Stimulated activated CD8-positive, alpha-beta memory T cell treated with anti-CD3 and anti-CD28 coated beads, Interleukin-7, amount 100 ng/mL, for 1 hour (primary cell): Measurements from ENCODE around the gene JUP.
"Not testable (repeated sequence)": the region's sequence is repeated elsewhere in the genome, so short reads cannot be mapped to it uniquely, and the experiment has no call there.

Experiments
- DNase-seq, 2 donors: peaks; one replicate each; pipeline ENCODE4 v3.0.0-alpha.2; 2020; ENCODE audit warnings: low read depth in 2 of 2

The JUP gene

GRCh38 chr17:41781404-41782110, 5.0 kb downstream of the JUP start:
- DNase-seq: no peak

- DNase-seq: no peak
Measured at GRCh38 chr17:41779954-41780353, 6.6 kb downstream of the JUP start.

GRCh38 chr17:41777574-41778188, 8.8 kb downstream of the JUP start:
- DNase-seq: no peak

GRCh38 chr17:41777157-41777573, 9.3 kb downstream of the JUP start:
- DNase-seq: no peak

GRCh38 chr17:41776262-41776900, 10.1 kb downstream of the JUP start:
- DNase-seq: not testable (repeated sequence)

GRCh38 chr17:41775394-41776226, 10.9 kb downstream of the JUP start:
- DNase-seq: no peak

- DNase-seq: no peak
Measured at GRCh38 chr17:41773731-41774193, 12.7 kb downstream of the JUP start.

GRCh38 chr17:41773190-41773588, 13.3 kb downstream of the JUP start:
- no peak for DNase-seq

- no peak for DNase-seq
Measured at GRCh38 chr17:41772586-41773189, 13.8 kb downstream of the JUP start.

- DNase-seq: no peak
Measured at GRCh38 chr17:41772218-41772585, 14.3 kb downstream of the JUP start.

GRCh38 chr17:41771389-41772206, 14.9 kb downstream of the JUP start:
- DNase-seq: no peak

GRCh38 chr17:41769985-41770384, 16.5 kb downstream of the JUP start:
- DNase-seq: no peak

GRCh38 chr17:41769346-41769862, 17.1 kb downstream of the JUP start:
- DNase-seq: no peak

- DNase-seq: no peak
Measured at GRCh38 chr17:41768682-41769288, 17.7 kb downstream of the JUP start.

GRCh38 chr17:41767324-41768042, 19.0 kb downstream of the JUP start:
- no peak for DNase-seq

GRCh38 chr17:41766135-41766534, 20.4 kb downstream of the JUP start:
- DNase-seq: no peak

- no peak for DNase-seq
Measured at GRCh38 chr17:41763327-41763726, 23.2 kb downstream of the JUP start.

- DNase-seq: no peak
Measured at GRCh38 chr17:41762841-41763240, 23.7 kb downstream of the JUP start.

GRCh38 chr17:41762391-41762790, 24.1 kb downstream of the JUP start:
- DNase-seq: no peak

- DNase-seq: no peak
Measured at GRCh38 chr17:41760878-41761277, 25.6 kb downstream of the JUP start.
